OCI-M2 (cell line): Measurements from ENCODE around the gene ITPR3.
"Not testable (repeated sequence)": the region's sequence is repeated elsewhere in the genome, so short reads cannot be mapped to it uniquely, and the experiment has no call there.

Experiments
- DNase-seq: peaks from one replicate; lab custom pipeline; 2025; ENCODE audit not compliant: unreplicated experiment; lab: John Stamatoyannopoulos, UW

ITPR3 gene

GRCh38 chr6:33590531-33591198 lies 30.5 kb upstream of the ITPR3 start:
- no peak for DNase-seq

GRCh38 chr6:33591424-33592032 lies 29.6 kb upstream of the ITPR3 start:
- DNase-seq, result no peak

GRCh38 chr6:33592280-33592594 lies 28.9 kb upstream of the ITPR3 start:
- DNase-seq, result no peak

- DNase-seq, result no peak
Measured at GRCh38 chr6:33592595-33593413, 28.3 kb upstream of the ITPR3 start.

- no peak for DNase-seq
Measured at GRCh38 chr6:33593414-33593727, 27.8 kb upstream of the ITPR3 start.

GRCh38 chr6:33595001-33595846 lies 25.9 kb upstream of the ITPR3 start:
- no peak for DNase-seq

- DNase-seq, result not testable (repeated sequence)
Measured at GRCh38 chr6:33596894-33597293, 24.2 kb upstream of the ITPR3 start.

- no peak for DNase-seq
Measured at GRCh38 chr6:33597551-33598322, 23.4 kb upstream of the ITPR3 start.

- no peak for DNase-seq
Measured at GRCh38 chr6:33599413-33599938, 21.6 kb upstream of the ITPR3 start.

- DNase-seq, result no peak
Measured at GRCh38 chr6:33600761-33601160, 20.4 kb upstream of the ITPR3 start.

- DNase-seq, result no peak
Measured at GRCh38 chr6:33602180-33602579, 18.9 kb upstream of the ITPR3 start.

GRCh38 chr6:33604941-33605854 lies 15.9 kb upstream of the ITPR3 start:
- no peak for DNase-seq

GRCh38 chr6:33606642-33607041 lies 14.5 kb upstream of the ITPR3 start:
- DNase-seq, result no peak

- no peak for DNase-seq
Measured at GRCh38 chr6:33607126-33607783, 13.9 kb upstream of the ITPR3 start.

GRCh38 chr6:33607784-33608161 lies 13.3 kb upstream of the ITPR3 start:
- DNase-seq, result no peak

- DNase-seq, result no peak
Measured at GRCh38 chr6:33609019-33609418, 12.1 kb upstream of the ITPR3 start.

GRCh38 chr6:33609528-33609927 lies 11.6 kb upstream of the ITPR3 start:
- DNase-seq, result no peak

- no peak for DNase-seq
Measured at GRCh38 chr6:33610067-33610466, 11.1 kb upstream of the ITPR3 start.
